Effector CD8-positive, alpha-beta T cell (primary cell): ENCODE data around the gene NR2F1-AS1.

Experiments used
- DNase-seq: peaks from one replicate; lab custom pipeline; 2025; lab: John Stamatoyannopoulos, UW
- total RNA-seq, 4 experiments: gene quantifications; one replicate each; lab custom pipeline; 2026; lab: John Stamatoyannopoulos, UW

The NR2F1-AS1 gene
- 0 to 0.80 (median 0) reads per million in 4 experiments for total RNA-seq

DNA sequence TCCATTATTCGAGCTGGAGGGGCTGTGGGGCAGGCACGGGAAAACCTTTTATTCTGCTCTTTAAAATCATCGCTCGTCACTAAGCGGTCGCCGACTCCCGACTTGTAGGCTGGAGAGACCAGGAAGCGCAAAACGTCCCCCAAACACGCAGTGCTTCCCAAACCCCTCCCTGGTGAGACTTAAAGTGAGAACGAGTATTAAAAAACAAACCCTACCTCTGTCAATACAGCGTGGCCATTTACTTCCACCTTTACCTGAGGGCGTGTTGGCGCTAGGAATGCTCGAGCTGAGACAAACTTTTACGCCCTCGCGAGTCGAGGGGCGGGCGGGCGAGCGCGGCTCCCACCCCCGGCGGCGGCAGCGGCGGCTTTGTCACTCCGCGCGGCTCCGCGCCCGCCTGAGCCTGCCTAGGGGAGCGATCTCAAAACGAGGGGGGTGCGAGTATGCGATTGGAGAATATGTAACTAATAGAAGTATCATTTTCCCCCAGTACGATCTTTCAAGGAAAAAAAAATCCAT lies at the start of gene NR2F1-AS1:
Gene NR2F1-AS1 (minus strand): TSS at position 293 of the 519 bp plus-strand sequence.
- DNase-seq = no peak

DNA sequence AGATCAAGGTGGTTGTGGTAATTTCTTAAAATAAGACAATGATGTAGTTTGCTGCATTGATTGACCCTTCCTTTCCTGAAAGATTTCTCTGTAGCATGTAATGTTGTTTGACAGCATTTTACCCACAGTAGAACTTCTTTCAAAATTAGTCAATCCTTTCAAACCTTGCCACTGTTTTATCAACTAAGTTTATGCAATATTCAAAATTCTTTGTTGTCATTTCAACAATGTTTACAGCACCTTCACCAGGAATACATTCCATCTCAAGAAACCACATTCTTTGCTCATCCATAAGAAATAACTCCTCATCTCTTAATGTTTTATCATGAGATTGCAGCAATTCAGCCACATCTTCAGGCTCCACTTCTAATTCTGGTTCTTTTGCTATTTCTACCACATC lies 45.8 kb upstream of the NR2F1-AS1 start:
- DNase-seq = no peak

GRCh38 chr5:93623153-93623552 lies 42.1 kb upstream of the NR2F1-AS1 start:
- DNase-seq = no peak

- no peak for DNase-seq
Observed at GRCh38 chr5:93622240-93622885, 41.3 kb upstream of the NR2F1-AS1 start.

- DNase-seq = no peak
Observed at GRCh38 chr5:93621327-93621798, 40.3 kb upstream of the NR2F1-AS1 start.

DNA sequence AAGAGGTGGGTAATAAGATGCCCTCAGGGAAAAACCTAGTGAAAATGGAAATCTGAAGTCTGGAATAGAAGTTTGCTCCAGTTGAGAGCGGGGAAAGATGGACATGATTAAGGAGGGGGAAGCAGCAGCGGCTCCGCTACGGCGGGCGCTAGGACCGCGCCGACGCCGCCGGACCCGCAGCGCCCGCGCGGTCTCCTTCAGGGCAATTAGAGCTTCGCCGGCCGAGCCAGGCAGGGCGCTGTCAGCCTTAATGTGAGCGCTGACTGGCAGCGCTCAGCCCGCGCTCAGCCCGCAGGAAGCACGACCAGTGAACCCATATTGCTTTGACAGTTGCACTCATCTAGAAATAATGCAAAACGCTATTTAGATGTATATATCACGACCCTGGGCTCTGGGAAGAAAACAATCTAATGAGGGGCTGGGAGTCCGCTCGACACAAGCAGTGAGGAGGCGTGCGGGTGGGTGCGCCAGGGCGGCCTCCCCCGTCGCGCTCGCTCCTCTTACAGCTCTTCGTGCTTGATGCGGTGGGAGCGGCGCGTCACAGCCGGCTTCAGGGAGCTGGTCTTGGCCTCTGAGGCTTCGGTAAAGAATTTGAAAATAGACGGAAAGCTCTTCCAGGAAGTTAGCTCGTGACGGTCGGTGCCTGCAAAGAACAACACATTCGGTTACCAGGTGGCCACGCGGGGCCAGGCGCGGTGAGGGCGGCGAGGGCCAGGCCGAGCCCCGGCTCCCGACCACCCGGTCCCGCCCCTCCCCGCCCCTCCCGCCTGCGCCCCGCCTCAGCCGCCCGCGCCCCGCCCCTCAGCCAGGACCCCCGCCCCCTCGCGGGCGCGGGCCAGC lies 39.7 kb upstream of the NR2F1-AS1 start:
- peak; percentile 17 for DNase-seq

DNA sequence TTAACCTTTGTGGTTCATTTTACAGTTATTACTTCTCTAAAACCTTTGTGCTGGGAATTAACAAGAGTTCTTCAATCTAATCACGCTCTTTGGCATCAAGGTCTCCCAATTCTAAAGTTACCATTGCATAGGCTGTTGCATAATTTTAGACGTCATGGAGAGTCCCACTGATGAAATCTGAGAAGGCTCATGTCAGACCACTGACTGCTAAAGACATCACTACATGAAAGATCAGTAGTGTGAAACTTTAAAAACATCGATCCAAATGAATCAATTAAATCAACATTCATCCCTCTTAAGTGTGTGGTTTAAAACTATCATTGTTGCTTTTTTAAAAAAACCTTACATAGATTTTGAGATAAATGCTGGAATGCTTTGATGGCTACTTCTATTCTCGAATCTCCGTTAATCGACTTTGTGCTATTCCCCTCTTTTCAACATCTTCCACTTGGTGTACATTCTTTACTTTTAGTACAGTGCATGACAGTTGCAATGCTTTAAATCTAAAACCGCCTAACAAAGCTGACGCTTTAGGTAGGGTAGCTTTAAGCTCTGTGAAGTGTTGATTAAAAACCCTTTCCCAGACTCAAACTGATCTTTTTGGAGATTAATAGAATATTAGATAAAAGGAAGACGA lies 35.6 kb upstream of the NR2F1-AS1 start:
- no peak for DNase-seq

- DNase-seq = no peak
Observed at GRCh38 chr5:93612855-93613243, 31.8 kb upstream of the NR2F1-AS1 start.

- no peak for DNase-seq
Observed at GRCh38 chr5:93611976-93612854, 31.2 kb upstream of the NR2F1-AS1 start.

DNA sequence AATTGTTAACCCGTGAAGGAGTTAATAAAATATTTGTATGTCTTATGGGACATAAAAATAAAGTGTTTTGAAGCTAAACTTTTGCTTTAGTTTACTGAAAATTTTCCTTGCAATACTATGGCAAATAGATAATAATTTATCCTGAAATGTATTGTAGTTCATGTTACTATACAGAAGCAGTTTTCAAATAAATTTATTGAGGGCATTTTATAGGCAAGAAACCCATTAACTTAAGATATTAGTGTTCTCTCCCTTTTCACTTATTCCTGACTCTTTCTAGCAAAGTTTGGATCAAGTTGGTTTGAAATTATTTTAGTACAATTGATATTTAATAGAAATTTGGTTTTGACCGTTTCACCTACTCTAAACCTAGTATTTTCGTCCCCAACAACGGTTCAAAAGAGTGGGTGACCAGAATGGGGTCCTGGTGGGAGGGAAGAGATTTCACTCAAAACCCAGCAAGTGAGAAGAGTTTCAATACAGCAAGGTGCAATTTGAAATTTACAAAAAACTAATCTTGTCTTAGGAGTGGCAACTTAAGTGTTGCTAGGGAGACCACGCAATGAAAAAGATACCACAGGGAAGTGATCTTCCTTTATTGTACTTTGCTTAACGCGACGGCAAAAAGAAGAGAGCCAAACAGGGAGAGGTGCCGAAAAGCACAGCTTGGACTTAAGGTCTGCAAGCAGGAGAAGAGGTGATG lies 30.4 kb upstream of the NR2F1-AS1 start:
- no peak for DNase-seq

GRCh38 chr5:93610581-93611272 lies 29.7 kb upstream of the NR2F1-AS1 start:
- DNase-seq = no peak

GRCh38 chr5:93609762-93610161 lies 28.7 kb upstream of the NR2F1-AS1 start:
- DNase-seq = no peak

GRCh38 chr5:93608855-93609254 lies 27.8 kb upstream of the NR2F1-AS1 start:
- DNase-seq = no peak

DNA sequence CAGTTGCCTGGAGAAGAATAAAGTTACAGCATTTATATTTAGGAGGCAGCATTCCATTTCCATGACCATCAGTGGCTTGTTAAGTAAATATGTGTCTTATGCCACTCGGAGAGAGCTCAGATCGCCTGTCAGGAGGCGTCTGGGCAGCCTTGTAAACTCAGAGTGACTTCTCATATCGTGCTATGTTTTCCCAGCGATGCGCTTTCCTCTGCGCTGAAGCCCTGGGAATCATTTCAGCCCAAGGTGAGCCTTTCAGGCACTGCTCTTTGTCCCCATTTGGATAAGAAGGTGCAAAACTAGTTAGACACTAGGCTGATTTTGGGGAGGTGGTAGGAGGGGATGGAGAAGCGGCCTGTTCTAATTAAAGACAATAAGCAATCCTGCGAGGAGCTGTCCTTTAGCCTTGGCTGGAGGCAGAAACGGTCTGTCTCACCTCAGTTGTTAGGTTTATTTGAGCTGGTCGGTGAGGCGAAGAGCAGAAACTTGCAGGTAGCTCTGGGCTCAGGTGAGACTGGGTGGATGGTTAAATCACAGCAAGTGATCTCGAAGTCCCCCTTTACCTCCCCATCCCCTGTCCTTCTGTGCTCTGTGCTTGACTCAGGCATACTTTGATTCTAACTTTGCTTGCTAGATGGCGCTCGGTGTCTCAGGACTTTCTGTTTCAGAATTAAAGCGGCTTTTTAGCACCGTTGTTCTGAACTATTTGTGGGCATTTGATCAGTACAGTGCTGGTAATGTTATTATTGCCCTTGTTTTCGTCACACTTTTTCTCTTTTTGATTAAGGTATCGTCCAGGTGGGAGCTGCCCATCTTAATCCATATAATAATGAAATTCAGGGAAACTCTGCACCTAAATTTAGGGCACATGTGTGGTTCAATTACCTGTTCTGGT lies 26.6 kb upstream of the NR2F1-AS1 start:
- no peak for DNase-seq

DNA sequence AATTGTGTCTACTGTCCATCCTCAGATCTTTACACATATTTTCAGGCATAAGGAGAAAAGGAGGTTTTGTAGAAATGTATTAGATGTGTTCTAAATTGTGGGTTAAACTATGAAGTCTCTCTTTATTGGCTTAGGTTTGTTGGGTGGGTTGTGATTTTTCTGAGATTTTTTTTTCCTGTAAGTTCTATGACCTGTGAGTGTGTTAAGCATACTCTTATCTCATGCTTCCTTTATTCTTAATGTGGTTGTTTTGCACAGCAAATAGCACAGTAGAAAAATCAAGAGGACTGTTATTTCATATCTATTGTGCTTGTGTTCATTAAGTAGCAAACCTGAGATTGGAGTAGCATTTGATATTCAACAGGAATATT lies 25.3 kb upstream of the NR2F1-AS1 start:
- DNase-seq = no peak

- DNase-seq = no peak
Observed at GRCh38 chr5:93604644-93605515, 23.9 kb upstream of the NR2F1-AS1 start.

- no peak for DNase-seq
Observed at GRCh38 chr5:93603793-93604643, 23.0 kb upstream of the NR2F1-AS1 start.
